A549 (cell line): ENCODE results near the gene SLC1A4.

Experiments used
- CEBPB ChIP-seq, 2 experiments: fragments of >200 bp in 1 of 2; sonication (Bioruptor Twin) in 1 of 2; formaldehyde crosslinking in 1 of 2; IDR thresholded peaks; 2 replicates each; pipeline ENCODE4 v1.6.1; 2012 to 2016
- CHD4 ChIP-seq: fragments of 200-600 bp; sonication (generic); IDR thresholded peaks from 2 replicates; pipeline ENCODE4 v1.6.1; 2016; ENCODE audit warnings: antibody characterized with exemption, mild to moderate bottlenecking, borderline replicate concordance
- CTCF ChIP-seq: fragments of >200 bp; sonication (Bioruptor Twin); formaldehyde crosslinking; IDR thresholded peaks from 3 replicates; pipeline ENCODE4 v1.5.1; 2016
- E2F6 ChIP-seq: IDR thresholded peaks from 2 replicates; pipeline ENCODE4 v1.6.1; 2012; ENCODE audit warnings: low read depth, borderline replicate concordance
- EP300 ChIP-seq, 2 experiments: fragments of >200 bp; sonication (Bioruptor Twin); formaldehyde crosslinking; IDR thresholded peaks; 2 replicates in 1 of 2; 3 replicates in 1 of 2; pipeline ENCODE4 v1.6.1; 2016 to 2017
- GATA3 ChIP-seq: IDR thresholded peaks from 2 replicates; pipeline ENCODE4 v1.6.1; 2012; ENCODE audit warnings: borderline replicate concordance
- JUN ChIP-seq, 2 experiments: fragments of >200 bp; sonication (Bioruptor Twin); formaldehyde crosslinking; IDR thresholded peaks; 2 replicates in 1 of 2; 3 replicates in 1 of 2; pipeline ENCODE4 v1.6.1; 2016 to 2017
- KDM1A ChIP-seq: fragments of 200-600 bp; sonication (generic); IDR thresholded peaks from 2 replicates; pipeline ENCODE4 v1.6.1; 2016; ENCODE audit warnings: low read depth, mild to moderate bottlenecking
- MAFK ChIP-seq: fragments of 450-650 bp; IDR thresholded peaks from 2 replicates; pipeline ENCODE4 v1.6.1; 2014; ENCODE audit not compliant: partially characterized antibody
- PBX3 ChIP-seq: IDR thresholded peaks from 2 replicates; pipeline ENCODE4 v1.6.1; 2012
- RCOR1 ChIP-seq: fragments of 150-350 bp; IDR thresholded peaks from 2 replicates; pipeline ENCODE4 v1.6.1; 2014; ENCODE audit warnings: antibody characterized with exemption, low read length, low read depth
- ZC3H11A ChIP-seq: fragments of 450-650 bp; IDR thresholded peaks from 2 replicates; pipeline ENCODE4 v1.6.1; 2014; ENCODE audit warnings: antibody characterized with exemption, mild to moderate bottlenecking
- TF ChIP-seq, protein P1 (sequence below): IDR thresholded peaks from 2 replicates; pipeline ENCODE4 v1.6.1; 2012
- TF ChIP-seq, protein P2 (sequence below): fragments of 150-350 bp; IDR thresholded peaks from 2 replicates; pipeline ENCODE4 v1.6.1; 2014; ENCODE audit warnings: low read depth, mild to moderate bottlenecking, low read length

GRCh38 chr2:64967601-64968000, 21.6 kb upstream of the SLC1A4 start:
- TF ChIP-seq CTCF, result no peak
- TF ChIP-seq ZC3H11A, result no peak
- TF ChIP-seq, protein P1, sequence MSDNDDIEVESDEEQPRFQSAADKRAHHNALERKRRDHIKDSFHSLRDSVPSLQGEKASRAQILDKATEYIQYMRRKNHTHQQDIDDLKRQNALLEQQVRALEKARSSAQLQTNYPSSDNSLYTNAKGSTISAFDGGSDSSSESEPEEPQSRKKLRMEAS, result no peak
- no peak for TF ChIP-seq CEBPB (IDR thresholded peaks at IDR 0.05)
- TF ChIP-seq PBX3, result no peak
- TF ChIP-seq E2F6, result no peak
- no peak for TF ChIP-seq GATA3
- no peak for TF ChIP-seq EP300 (IDR thresholded peaks at IDR 0.05)
- TF ChIP-seq KDM1A, result no peak
- no peak for TF ChIP-seq JUN (IDR thresholded peaks at IDR 0.05)
- no peak for TF ChIP-seq RCOR1
- no peak for TF ChIP-seq CHD4
- TF ChIP-seq MAFK, result no peak
- TF ChIP-seq, protein P2, sequence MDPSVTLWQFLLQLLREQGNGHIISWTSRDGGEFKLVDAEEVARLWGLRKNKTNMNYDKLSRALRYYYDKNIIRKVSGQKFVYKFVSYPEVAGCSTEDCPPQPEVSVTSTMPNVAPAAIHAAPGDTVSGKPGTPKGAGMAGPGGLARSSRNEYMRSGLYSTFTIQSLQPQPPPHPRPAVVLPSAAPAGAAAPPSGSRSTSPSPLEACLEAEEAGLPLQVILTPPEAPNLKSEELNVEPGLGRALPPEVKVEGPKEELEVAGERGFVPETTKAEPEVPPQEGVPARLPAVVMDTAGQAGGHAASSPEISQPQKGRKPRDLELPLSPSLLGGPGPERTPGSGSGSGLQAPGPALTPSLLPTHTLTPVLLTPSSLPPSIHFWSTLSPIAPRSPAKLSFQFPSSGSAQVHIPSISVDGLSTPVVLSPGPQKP, result no peak
